K562 (cell line): Measurements from ENCODE around the gene SNX25. TPM values are rescaled to one million over a fixed set of nuclear protein-coding genes. Genes with fewer than 3 reads are reported as not detected.

Experiments used
- ATAC-seq: fragments of 200-7000 bp; cut with Tn5 transposase; 3 replicates; pipeline ENCODE4 v1.9.1; 2020; ENCODE audit warnings: moderate library complexity
- BruUV-seq: library from RNA; stranded (reverse); fragments of 400-500 nt; replicated peaks from 2 replicates; lab custom pipeline; 2021; lab: Mats Ljungman, UMichigan
- CTCF ChIA-PET: fragments of 300-600 bp; formaldehyde crosslinking; extraction: SDS; loops from one replicate; lab custom pipeline; 2021; ENCODE audit warnings: low intra/inter-chr PET ratio; lab: Yijun Ruan, JAX
- POLR2A ChIA-PET: fragments of 300-600, 350-650 bp; sonication (Branson Sonifier 250); formaldehyde crosslinking; extraction: SDS; loops from one replicate; lab custom pipeline; 2021; ENCODE audit warnings: antibody characterized with exemption, inconsistent platforms; lab: Yijun Ruan, JAX
- DNase-seq, 4 experiments: peaks; one replicate each; pipeline versions ENCODE4 v3.0.0 to v3.0.0-alpha.2; 2011 to 2018; ENCODE audit warnings: low spot score in 3 of 4, mixed read lengths in 3 of 4; ENCODE audit errors: extremely low read depth in 1 of 4
- FAIRE-seq: peaks from 2 replicates; lab custom pipeline; 2011; peaks lifted over from hg19 to GRCh38; lab: Jason Lieb, UNC
- H2AFZ ChIP-seq: 2 replicates; pipeline ENCODE4 v1.6.0; 2011; ENCODE audit warnings: low read depth, low read length, control low read depth, inconsistent platforms
- H3K27ac ChIP-seq: fragments of 200-600 bp; 3 replicates; pipeline ENCODE4 v1.8.0; 2011; ENCODE audit warnings: low read depth, mild to moderate bottlenecking, control low read depth, inconsistent platforms, low read length, moderate library complexity, mixed read lengths; ENCODE audit errors: extremely low read depth
- H3K27me3 ChIP-seq, 2 experiments: fragments of 300-600 bp in 1 of 2; 2 replicates in 1 of 2; 3 replicates in 1 of 2; pipeline versions ENCODE4 v1.6.0 to v1.8.0; 2011; ENCODE audit warnings: inconsistent platforms in 2 of 2, low read length in 2 of 2, mild to moderate bottlenecking in 1 of 2, mixed read lengths in 1 of 2, moderate library complexity in 1 of 2; ENCODE audit not compliant: control insufficient read depth in 2 of 2, insufficient read depth in 2 of 2
- H3K36me3 ChIP-seq: fragments of 300-600 bp; 3 replicates; pipeline ENCODE4 v1.8.0; 2011; ENCODE audit warnings: mild to moderate bottlenecking, low read length, inconsistent platforms; ENCODE audit not compliant: control insufficient read depth, insufficient read depth
- H3K4me1 ChIP-seq, 2 experiments: fragments of 200-600 bp in 1 of 2; replicated peaks in 1 of 2; 2 replicates in 1 of 2; 3 replicates in 1 of 2; pipeline versions ENCODE4 v1.5.1 to v1.8.0; 2011; ENCODE audit warnings: inconsistent platforms in 2 of 2, low read length in 2 of 2, mild to moderate bottlenecking in 1 of 2, mixed read lengths in 1 of 2, moderate library complexity in 1 of 2; ENCODE audit not compliant: control insufficient read depth in 2 of 2, insufficient read depth in 2 of 2
- H3K4me2 ChIP-seq: 2 replicates; pipeline ENCODE4 v1.6.1; 2011; ENCODE audit warnings: low read length, control low read depth, inconsistent platforms, mixed read lengths; ENCODE audit not compliant: insufficient read depth
- H3K4me3 ChIP-seq: fragments of 200-600 bp; sonication (generic), shearing (Covaris generic); 2 replicates; pipeline ENCODE4 v1.5.1; 2016; ENCODE audit warnings: control low read depth, inconsistent platforms
- H3K79me2 ChIP-seq: fragments of 200-600 bp; 3 replicates; pipeline ENCODE4 v1.8.0; 2011; ENCODE audit warnings: low read length, inconsistent platforms; ENCODE audit not compliant: control insufficient read depth, insufficient read depth
- H3K9ac ChIP-seq, 2 experiments: 2 replicates each; pipeline versions ENCODE4 v1.6.0 to v1.6.1; 2011; ENCODE audit warnings: low read depth in 2 of 2, low read length in 2 of 2, control low read depth in 1 of 2, inconsistent platforms in 1 of 2, mild to moderate bottlenecking in 1 of 2, mixed read lengths in 1 of 2; ENCODE audit not compliant: insufficient read depth in 1 of 2
- H3K9me1 ChIP-seq: one replicate; pipeline ENCODE4 v1.6.0; 2011; ENCODE audit warnings: inconsistent platforms, mild to moderate bottlenecking, low read length, moderate library complexity; ENCODE audit not compliant: control insufficient read depth, insufficient read depth
- H3K9me3 ChIP-seq: replicated peaks from 2 replicates; pipeline ENCODE4 v1.5.1; 2011; ENCODE audit warnings: low read depth, low read length, inconsistent platforms; ENCODE audit not compliant: control insufficient read depth, insufficient read depth
- H4K20me1 ChIP-seq: replicated peaks from 2 replicates; pipeline ENCODE4 v1.6.1; 2011; ENCODE audit warnings: low read length, inconsistent platforms, mixed read lengths; ENCODE audit not compliant: control insufficient read depth, insufficient read depth
- ATF3 ChIP-seq, 2 experiments: fragments of 450-650 bp in 1 of 2; sonication (generic) in 1 of 2; formaldehyde crosslinking in 1 of 2; IDR thresholded peaks in 1 of 2; conservative IDR thresholded peaks in 1 of 2; 2 replicates each; pipeline versions ENCODE4 v1.6.1 to v1.8.1; 2016 to 2023; ENCODE audit warnings: mild to moderate bottlenecking in 2 of 2, moderate library complexity in 2 of 2, inconsistent platforms in 1 of 2, missing genetic modification reagents in 1 of 2
- ATF7 ChIP-seq: fragments of 450-650 bp; IDR thresholded peaks from 2 replicates; pipeline ENCODE4 v1.7.1; 2014; ENCODE audit warnings: mild to moderate bottlenecking, moderate library complexity
- CLOCK ChIP-seq: fragments of 250-450 bp; sonication (Bioruptor Pico); IDR thresholded peaks from 2 replicates; pipeline ENCODE4 v1.4.0; 2020; ENCODE audit warnings: mild to moderate bottlenecking, moderate library complexity, borderline replicate concordance
- CREB5 ChIP-seq: fragments of 250-450 bp; sonication (Bioruptor Pico); IDR thresholded peaks from 2 replicates; pipeline ENCODE4 v1.5.0; 2020; ENCODE audit warnings: mild to moderate bottlenecking
- HDAC8 ChIP-seq: fragments of 450-650 bp; IDR thresholded peaks from 2 replicates; pipeline ENCODE4 v1.6.1; 2016; ENCODE audit warnings: mild to moderate bottlenecking, missing genetic modification characterization, moderate library complexity, missing compliant biosample characterization
- HMG20A ChIP-seq: fragments of 450-650 bp; formaldehyde crosslinking; conservative IDR thresholded peaks from 2 replicates; pipeline ENCODE4 v1.4.0; 2020; ENCODE audit warnings: mild to moderate bottlenecking, mixed read lengths
- HNRNPH1 ChIP-seq: fragments of 200-400 bp; formaldehyde crosslinking; optimal IDR thresholded peaks from 2 replicates; pipeline ENCODE3; 2017; ENCODE audit warnings: low read depth, mild to moderate bottlenecking, low read length, moderate library complexity
- JUND ChIP-seq, 2 experiments: IDR thresholded peaks; 2 replicates in 1 of 2; 3 replicates in 1 of 2; pipeline ENCODE4 v1.6.1; 2011; ENCODE audit warnings: borderline replicate concordance in 2 of 2, low read depth in 2 of 2, low read length in 2 of 2, improper control_type of control experiment in 1 of 2, missing biosample characterization in 1 of 2, missing genetic modification characterization in 1 of 2, missing genetic modification reagents in 1 of 2
- POU5F1 ChIP-seq: fragments of 150-350 bp; IDR thresholded peaks from 2 replicates; pipeline ENCODE4 v1.6.1; 2014; ENCODE audit warnings: borderline replicate concordance, low read length, low read depth, mild to moderate bottlenecking; ENCODE audit not compliant: partially characterized antibody
- SOX6 ChIP-seq: fragments of 450-650 bp; IDR thresholded peaks from 2 replicates; pipeline ENCODE4 v1.6.1; 2014; ENCODE audit warnings: mild to moderate bottlenecking
- WHSC1 ChIP-seq: IDR thresholded peaks from one replicate; pipeline ENCODE4 v1.6.1; 2012; ENCODE audit warnings: low read length, control low read depth, inconsistent platforms
- ZNF165 ChIP-seq: fragments of 250-450 bp; sonication (Bioruptor Pico); IDR thresholded peaks from 2 replicates; pipeline ENCODE4 v1.4.0; 2020; ENCODE audit warnings: borderline replicate concordance
- ZNF253 ChIP-seq: fragments of 250-450 bp; sonication (Bioruptor Pico); conservative IDR thresholded peaks from 2 replicates; pipeline ENCODE4 v1.6.1; 2021; ENCODE audit warnings: mild to moderate bottlenecking
- ZNF384 ChIP-seq: IDR thresholded peaks from 2 replicates; pipeline ENCODE4 v1.6.1; 2012; ENCODE audit warnings: low read depth, low read length, improper control_type of control experiment
- in situ Hi-C: fragments of 300-500 bp; cut with MboI; formaldehyde crosslinking; loops from 4 replicates; pipeline ENCODE4 v1.15.0; 2018; ENCODE audit warnings: inconsistent platforms, mixed read lengths
- intact Hi-C: fragments of 100-400 bp; cut with micrococcal nuclease; formaldehyde crosslinking; loops from 2 replicates; pipeline ENCODE4 v1.14.2; 2022
- polyA plus RNA-seq, 8 experiments: library from polyadenylated mRNA; depleted of rRNA in 4 of 8; stranded (reverse) in 5 of 8; unstranded in 3 of 8; fragments of >200 nt; fragmentation: Nextera tagmentation in 2 of 8; fragmentation: Illumina TruSeq in 1 of 8; extraction: Ambion mirVana in 2 of 8; extraction: Trizol in 1 of 8; gene quantifications; 2 replicates each; pipeline versions ENCODE4 v1.2.1 to v1.2.3, GENCODE V29; 2011 to 2014; ENCODE audit warnings: inconsistent platforms in 1 of 8, missing spikeins in 1 of 8
- total RNA-seq, 7 experiments: library from RNA; depleted of rRNA in 6 of 7; stranded (reverse); fragments of >200 nt in 6 of 7; fragmentation: Illumina TruSeq in 2 of 7; extraction: Trizol in 2 of 7; gene quantifications; 2 replicates each; pipeline versions ENCODE4 v1.2.1 to v1.2.3, GENCODE V29; 2011 to 2021; ENCODE audit warnings: low replicate concordance in 1 of 7

The SNX25 gene
- total and polyA plus RNA-seq, 9 of the 15 experiments (the other 6 are each of a cell fraction or from before 2014, with no cell fraction given) = 2.5 to 23.4 (median 13.3) TPM

GRCh38 chr4:185283723-185284122, 74.3 kb downstream of the SNX25 start:
- no peak for DNase-seq
- Histone ChIP-seq H3K27ac (no peak overlapping the region), H3K9me3 (no peaks in the 10 kb centered on the region), H3K9ac (no peak overlapping the region), H3K4me3 (no peak overlapping the region), H3K9me1 (no peaks in the 10 kb centered on the region), H3K36me3 (no peaks in the 10 kb centered on the region; the same call in 2 of the 3 replicates), H3K27me3 (no peaks in the 10 kb centered on the region), H4K20me1 (0 out of 2 replicates have a peak, but pooled peaks cover 3% of the 10 kb centered on the region), H3K79me2 (no peaks in the 10 kb centered on the region), H2AFZ (no peak overlapping the region), H3K4me2 (no peak overlapping the region), H3K4me1 (peaks cover 0 to 8% of the 10 kb centered on the region in 2 experiments; a peak in 3 of 5 replicates)
- ChIA-PET CTCF (no interaction called here), POLR2A (interaction anchor here (0.5 kb wide), 1 partner anchor 18 kb away, joined by 3 read pairs; no protein-coding TSS in a partner anchor)
- no TSS peak for BruUV-seq
- in situ Hi-C loops = no loop called here
- intact Hi-C loops = no loop called here
- FAIRE-seq = no peak
- no peak for ATAC-seq
- TF ChIP-seq HDAC8 (tag) (no peak), SOX6 (no peak), HNRNPH1 (no peak), CREB5 (CRISPR knock-in tag) (no peak), HMG20A (no peak), WHSC1 (no peak), JUND (IDR thresholded peaks at IDR 0.05; ENCODE audit: borderline replicate concordance, low read depth, low read length) (no peak), JUND (tag; IDR thresholded peaks at IDR 0.05; ENCODE audit: borderline replicate concordance, low read depth, low read length) (peak; percentile 28; the same call in 1 of the 3 replicates), POU5F1 (no peak), ZNF165 (CRISPR knock-in tag) (no peak), CLOCK (CRISPR knock-in tag) (no peak), ZNF253 (CRISPR knock-in tag) (no peak), ATF3 (IDR thresholded peaks at IDR 0.05) (peak; percentile 65), ATF3 (CRISPR knock-in tag; conservative IDR thresholded peaks at IDR 0.05) (no peak), ZNF384 (no peak), ATF7 (no peak)
